Thyroid gland (tissue), 4 donors: ENCODE data around the gene DYNLT1. TPM values are rescaled to one million over a fixed set of nuclear protein-coding genes. Genes with fewer than 3 reads are reported as not detected.
"Not testable (repeated sequence)": the region's sequence is repeated elsewhere in the genome, so short reads cannot be mapped to it uniquely, and the experiment has no call there.

Experiments
- DNase-seq, 2 donors: peaks; one replicate each; pipeline ENCODE4 v3.0.0-alpha.2; 2019
- H3K27ac ChIP-seq, 3 donors: fragments of 200-600 bp; sonication (generic); 1 replicate in 2 of 3; 2 replicates in 1 of 3; pipeline ENCODE4 v1.5.1; 2016 to 2019; ENCODE audit warnings: mild to moderate bottlenecking in 1 of 3, moderate library complexity in 1 of 3
- H3K27me3 ChIP-seq: fragments of 200-600 bp; sonication (generic); one replicate; pipeline ENCODE4 v1.5.1; 2019
- H3K36me3 ChIP-seq, 2 donors: fragments of 200-600 bp; sonication (generic); one replicate each; pipeline ENCODE4 v1.5.1; 2016 to 2019
- H3K4me1 ChIP-seq, 2 donors: fragments of 200-600 bp; sonication (generic); one replicate each; pipeline ENCODE4 v1.5.1; 2017 to 2019
- H3K4me3 ChIP-seq, 3 donors: fragments of 200-600 bp; sonication (generic); replicated peaks in 1 of 3; 1 replicate in 2 of 3; 2 replicates in 1 of 3; pipeline ENCODE4 v1.5.1; 2016; ENCODE audit warnings: mild to moderate bottlenecking in 1 of 3
- H3K9me3 ChIP-seq: fragments of 200-600 bp; sonication (generic); one replicate; pipeline ENCODE4 v1.5.1; 2017
- CTCF ChIP-seq, 6 experiments: fragments of 200-600 bp in 3 of 6; fragments of 450-650 bp in 3 of 6; sonication (generic) in 3 of 6; IDR thresholded peaks; one replicate each; pipeline ENCODE4 v1.5.1; 2016 to 2019; ENCODE audit warnings: antibody characterized with exemption in 6 of 6, mild to moderate bottlenecking in 2 of 6, inconsistent platforms in 1 of 6, moderate library complexity in 1 of 6
- POLR2A ChIP-seq, 2 donors: fragments of 450-650 bp; IDR thresholded peaks; one replicate each; pipeline ENCODE4 v1.6.1; 2017; ENCODE audit warnings: antibody characterized with exemption in 2 of 2, mild to moderate bottlenecking in 2 of 2, moderate library complexity in 1 of 2
- WGBS, 2 donors: methylation state at CpG; one replicate each; pipeline ENCODE4 v1.1.5; 2017; 5-methylcytosine and 5-hydroxymethylcytosine counted together
- intact Hi-C: fragments of 100-400 bp; cut with DNase I; formaldehyde crosslinking; loops from one replicate; pipeline ENCODE4 v1.15.1; 2023
- total RNA-seq, 4 donors: library from RNA; depleted of rRNA; stranded (reverse); fragments of >200 nt; gene quantifications; one replicate each; pipeline ENCODE4 v1.2.3, GENCODE V29; 2016

The DYNLT1 gene
- total RNA-seq, 4 donors from 2014 or later: 76.6 to 113 (median 93.4) TPM

GRCh38 chr6:158655569-158656450 is 11.3 kb upstream of the DYNLT1 start:
- peaks cover 19 to 26% of the 10 kb centered on the region in 2 donors for H3K4me1 ChIP-seq
- no peak overlapping the region for H3K4me3 ChIP-seq
- no peaks in the 10 kb centered on the region for H3K36me3 ChIP-seq
- no peaks in the 10 kb centered on the region for H3K9me3 ChIP-seq
- no peak for DNase-seq
- WGBS, 2 donors: 73 to 79% methylated on average over 21 to 22 of the region's 22 CpGs
- intact Hi-C loops: loop anchor here (5.0 kb wide), 1 partner anchor 36 kb away; no protein-coding TSS in a partner anchor
- TF ChIP-seq CTCF (IDR thresholded peaks at IDR 0.05) (no peak), POLR2A (IDR thresholded peaks at IDR 0.05) (no peak)
- no peak overlapping the region for H3K27ac ChIP-seq
- no peaks in the 10 kb centered on the region for H3K27me3 ChIP-seq

- Histone ChIP-seq H3K4me1 (peaks cover 12 to 19% of the 10 kb centered on the region in 2 donors), H3K27ac (no peak overlapping the region), H3K27me3 (no peaks in the 10 kb centered on the region), H3K9me3 (no peaks in the 10 kb centered on the region), H3K4me3 (no peak overlapping the region), H3K36me3 (no peaks in the 10 kb centered on the region)
- DNase-seq: no peak
- TF ChIP-seq POLR2A (IDR thresholded peaks at IDR 0.05) (no peak), CTCF (IDR thresholded peaks at IDR 0.05) (no peak)
- 55 to 66% methylated on average over 10 of the region's 10 CpGs for WGBS, 2 donors
- intact Hi-C loops: loop anchor here (5.0 kb wide), 1 partner anchor 37 kb away; no protein-coding TSS in a partner anchor
Measured at GRCh38 chr6:158654960-158655489, 10.5 kb upstream of the DYNLT1 start.

GRCh38 chr6:158654498-158654897 is 10.0 kb upstream of the DYNLT1 start:
- H3K36me3 ChIP-seq: no peaks in the 10 kb centered on the region
- intact Hi-C loops: no loop called here
- no peak overlapping the region for H3K27ac ChIP-seq
- WGBS, 2 donors: 47 to 59% methylated on average over 6 of the region's 6 CpGs
- peaks cover 14 to 23% of the 10 kb centered on the region in 2 donors for H3K4me1 ChIP-seq
- no peaks in the 10 kb centered on the region for H3K27me3 ChIP-seq
- TF ChIP-seq CTCF (IDR thresholded peaks at IDR 0.05): no peak
- TF ChIP-seq POLR2A (IDR thresholded peaks at IDR 0.05): no peak
- no peak overlapping the region for H3K4me3 ChIP-seq
- peak; percentile 63 to 70 for DNase-seq
- no peaks in the 10 kb centered on the region for H3K9me3 ChIP-seq

GRCh38 chr6:158653577-158654354 is 9.2 kb upstream of the DYNLT1 start:
- TF ChIP-seq CTCF (IDR thresholded peaks at IDR 0.05): no peak
- no peak for TF ChIP-seq POLR2A (IDR thresholded peaks at IDR 0.05)
- Histone ChIP-seq H3K36me3 (no peaks in the 10 kb centered on the region), H3K9me3 (no peaks in the 10 kb centered on the region), H3K4me3 (no peak overlapping the region), H3K27me3 (no peaks in the 10 kb centered on the region), H3K27ac (no peak overlapping the region), H3K4me1 (peaks cover 19 to 30% of the 10 kb centered on the region in 2 donors)
- intact Hi-C loops: no loop called here
- DNase-seq: no peak
- WGBS, 2 donors: 80 to 86% methylated on average over 15 of the region's 15 CpGs

GRCh38 chr6:158651981-158652737 is 7.6 kb upstream of the DYNLT1 start:
- H3K27me3 ChIP-seq, H3K27ac ChIP-seq, H3K4me3 ChIP-seq, DNase-seq, H3K9me3 ChIP-seq, intact Hi-C loops, H3K36me3 ChIP-seq: not testable (repeated sequence)
- peaks cover 20 to 32% of the 10 kb centered on the region in 2 donors for H3K4me1 ChIP-seq
- 86 to 97% methylated on average over 17 of the region's 17 CpGs for WGBS, 2 donors
